ENCODE measurements around the gene ZNF230.

ZNF230 gene

DNA sequence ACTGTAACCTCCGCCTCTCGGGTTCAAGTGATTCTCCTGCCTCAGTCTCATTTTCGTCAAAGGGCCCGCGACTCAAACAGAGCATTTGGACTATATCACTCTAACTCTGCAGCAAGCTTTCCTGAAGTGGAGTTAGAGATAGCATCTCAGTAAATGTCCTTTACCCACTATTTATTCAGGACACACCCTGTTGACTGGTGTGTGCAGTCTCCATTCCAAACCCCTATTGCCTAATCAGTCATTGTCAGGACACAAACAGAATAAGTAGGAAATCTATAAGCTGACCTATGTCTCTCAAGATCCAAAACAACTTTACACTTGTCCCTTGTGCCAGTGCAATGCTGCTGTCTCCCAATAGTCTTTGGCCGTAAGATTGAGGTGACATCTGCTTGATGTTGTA lies 23.9 kb downstream of the ZNF230 start:
- H3K36me3 ChIP-seq (ENCODE audit: control insufficient read depth in 2 of 2, insufficient read depth in 2 of 2, low read length in 2 of 2) = peaks cover 34 to 36% of the 10 kb centered on the region in 2 donors
- no peak overlapping the region for H3K27ac ChIP-seq (ENCODE audit: low read depth in 2 of 2, low read length in 2 of 2)
- H3K9me3 ChIP-seq (ENCODE audit: control insufficient read depth in 2 of 2, low read length in 2 of 2) = peaks cover 19 to 24% of the 10 kb centered on the region in 2 donors
- H3K9ac ChIP-seq (ENCODE audit: low read depth in 1 of 2, low read length in 2 of 2) = no peak overlapping the region
- H3K4me1 ChIP-seq (ENCODE audit: control insufficient read depth in 2 of 2, insufficient read depth in 2 of 2, low read length in 2 of 2) = peaks cover 0 to 8% of the 10 kb centered on the region in 2 donors
- H3K27me3 ChIP-seq (ENCODE audit: control insufficient read depth in 2 of 2, insufficient read depth in 2 of 2, low read length in 2 of 2) = no peaks in the 10 kb centered on the region
- H3K4me3 ChIP-seq (ENCODE audit: low read length in 2 of 2) = no peak overlapping the region

DNA sequence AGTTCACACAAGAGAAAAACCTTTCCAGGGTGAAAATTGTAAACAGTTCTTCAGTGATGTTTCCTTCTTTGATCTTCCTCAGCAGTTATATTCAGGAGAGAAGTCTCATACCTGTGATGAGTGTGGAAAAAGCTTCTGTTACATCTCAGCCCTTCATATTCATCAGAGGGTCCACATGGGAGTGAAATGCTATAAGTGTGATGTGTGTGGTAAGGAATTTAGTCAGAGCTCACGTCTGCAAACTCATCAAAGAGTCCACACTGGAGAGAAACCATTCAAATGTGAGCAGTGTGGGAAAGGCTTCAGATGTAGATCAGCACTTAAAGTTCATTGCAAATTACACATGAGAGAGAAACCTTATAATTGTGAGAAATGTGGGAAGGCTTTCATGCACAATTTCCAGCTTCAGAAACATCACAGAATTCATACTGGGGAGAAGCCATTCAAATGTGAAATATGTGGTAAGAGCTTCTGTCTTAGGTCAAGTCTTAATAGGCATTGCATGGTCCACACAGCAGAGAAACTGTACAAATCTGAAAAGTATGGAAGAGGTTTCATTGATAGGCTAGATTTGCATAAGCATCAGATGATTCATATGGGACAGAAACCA lies 29.3 kb downstream of the ZNF230 start:
- Histone ChIP-seq H3K9me3 (ENCODE audit: control insufficient read depth in 2 of 2, low read length in 2 of 2) (peaks cover 38% of the 10 kb centered on the region in 2 donors), H3K36me3 (ENCODE audit: control insufficient read depth in 2 of 2, insufficient read depth in 2 of 2, low read length in 2 of 2) (peaks cover 43 to 44% of the 10 kb centered on the region in 2 donors), H3K27ac (ENCODE audit: low read depth in 2 of 2, low read length in 2 of 2) (no peak overlapping the region), H3K9ac (ENCODE audit: low read depth in 1 of 2, low read length in 2 of 2) (no peak overlapping the region), H3K27me3 (ENCODE audit: control insufficient read depth in 2 of 2, insufficient read depth in 2 of 2, low read length in 2 of 2) (no peaks in the 10 kb centered on the region), H3K4me3 (ENCODE audit: low read length in 2 of 2) (peak overlapping the region in 1 of 2 donors; percentile 27), H3K4me1 (ENCODE audit: control insufficient read depth in 2 of 2, insufficient read depth in 2 of 2, low read length in 2 of 2) (no peaks in the 10 kb centered on the region)

DNA sequence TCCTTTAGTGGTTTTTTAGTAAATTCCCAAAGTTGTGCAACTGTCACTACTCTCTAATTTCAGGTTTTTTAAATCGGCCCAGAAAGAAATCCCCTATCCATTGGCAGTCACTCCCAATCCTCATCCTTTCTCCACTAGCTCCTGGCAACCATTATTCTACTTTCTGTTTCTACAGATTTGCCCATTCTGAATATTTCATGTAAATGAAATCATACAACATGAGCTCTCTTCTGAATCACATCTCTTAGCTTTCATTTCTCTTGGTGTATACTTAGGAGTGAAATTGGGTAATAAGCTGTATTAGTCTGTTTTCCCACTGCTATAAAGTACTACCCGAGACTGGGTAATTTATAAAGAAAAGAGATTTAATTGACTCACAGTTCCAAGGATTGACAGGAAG lies 39.4 kb downstream of the ZNF230 start:
- Histone ChIP-seq H3K27ac (ENCODE audit: low read depth in 2 of 2, low read length in 2 of 2) (no peak overlapping the region), H3K4me1 (ENCODE audit: control insufficient read depth in 2 of 2, insufficient read depth in 2 of 2, low read length in 2 of 2) (no peaks in the 10 kb centered on the region), H3K36me3 (ENCODE audit: control insufficient read depth in 2 of 2, insufficient read depth in 2 of 2, low read length in 2 of 2) (no peaks in the 10 kb centered on the region), H3K9me3 (ENCODE audit: control insufficient read depth in 2 of 2, low read length in 2 of 2) (peaks cover 0 to 10% of the 10 kb centered on the region in 2 donors), H3K27me3 (ENCODE audit: control insufficient read depth in 2 of 2, insufficient read depth in 2 of 2, low read length in 2 of 2) (no peaks in the 10 kb centered on the region), H3K9ac (ENCODE audit: low read depth in 1 of 2, low read length in 2 of 2) (no peak overlapping the region), H3K4me3 (ENCODE audit: low read length in 2 of 2) (no peak overlapping the region)

DNA sequence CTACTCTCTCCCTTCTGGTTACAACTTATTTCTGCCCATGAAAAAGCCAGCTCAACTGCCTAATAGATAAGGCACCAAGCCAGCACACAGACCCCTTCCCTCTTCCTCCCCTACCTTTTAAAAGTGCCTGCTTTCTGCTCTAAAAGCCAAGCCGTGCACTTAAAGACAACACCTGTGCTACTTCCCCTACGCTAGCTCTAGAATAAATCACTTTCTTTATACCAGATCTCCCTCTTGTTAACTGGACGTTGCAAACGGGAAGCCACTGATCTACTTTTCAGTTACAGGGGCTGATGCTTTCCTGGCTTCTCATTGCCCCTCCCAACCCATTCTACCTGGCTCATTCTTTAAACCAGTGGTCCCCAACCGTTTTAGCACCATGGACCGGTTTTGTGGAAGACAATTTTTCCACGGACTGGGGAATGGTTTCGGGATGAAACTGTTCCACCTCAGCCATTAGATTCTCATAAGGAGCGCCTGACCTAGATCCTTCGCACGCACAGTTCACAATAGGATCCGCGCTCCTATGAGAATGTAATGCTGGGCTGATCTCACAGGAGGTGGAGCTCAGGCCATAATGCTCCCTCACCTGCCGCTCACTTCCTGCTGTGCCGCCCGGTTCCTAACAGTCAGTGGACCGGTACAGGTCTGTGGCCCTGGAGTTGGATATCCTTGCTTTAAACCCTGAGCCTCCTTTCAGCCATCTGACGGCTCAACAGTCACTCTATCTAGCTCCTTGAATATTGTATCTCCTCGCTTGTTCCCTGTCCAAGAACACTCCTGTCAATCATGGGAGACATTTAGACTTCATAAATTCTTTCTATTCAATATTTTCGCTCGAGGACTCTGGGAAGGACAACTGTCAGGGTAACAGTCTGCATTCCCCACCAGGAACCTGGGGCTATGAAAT lies 48.2 kb downstream of the ZNF230 start:
- H3K4me1 ChIP-seq (ENCODE audit: control insufficient read depth in 2 of 2, insufficient read depth in 2 of 2, low read length in 2 of 2) = peaks cover 2 to 10% of the 10 kb centered on the region in 2 donors
- H3K36me3 ChIP-seq (ENCODE audit: control insufficient read depth in 2 of 2, insufficient read depth in 2 of 2, low read length in 2 of 2) = peaks cover 8 to 10% of the 10 kb centered on the region in 2 donors

DNA sequence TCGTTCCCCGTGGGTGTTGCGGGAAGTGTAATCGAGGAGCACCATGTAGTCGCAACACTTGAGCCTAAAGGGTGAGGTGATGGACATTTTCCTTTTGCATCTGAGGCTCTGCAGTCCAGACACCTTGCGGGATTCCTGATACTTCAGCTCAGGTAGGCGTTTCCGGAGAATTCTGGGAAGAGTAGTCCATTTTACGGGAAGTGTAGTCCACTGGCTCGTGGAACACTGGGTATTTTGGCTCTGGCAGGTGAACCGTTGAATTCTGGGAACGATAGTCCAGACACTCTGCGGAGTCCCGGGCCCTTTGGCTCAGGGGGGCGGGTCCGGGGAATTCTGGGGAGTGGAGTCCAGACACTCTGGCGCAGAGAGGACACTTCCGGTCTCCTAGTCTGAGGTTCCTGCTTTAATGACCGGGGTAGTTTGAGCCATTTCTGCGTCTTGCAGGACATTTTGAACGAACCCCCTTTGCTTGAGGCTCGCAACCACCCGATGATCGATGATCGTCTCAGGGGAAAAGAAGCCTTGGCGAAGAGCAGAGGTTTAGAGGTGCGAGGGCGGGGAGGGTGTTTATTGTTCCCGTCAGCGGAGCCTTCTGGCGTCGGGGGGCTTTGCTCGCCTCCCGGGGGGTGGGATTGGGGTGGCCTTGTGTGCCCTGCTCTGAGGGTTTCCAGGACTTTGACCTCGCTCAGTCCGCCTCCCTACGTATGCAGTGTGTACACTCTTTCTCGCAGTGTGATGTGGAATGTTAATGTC lies 49.1 kb downstream of the ZNF230 start, which contains the start of gene ZNF223:
Gene ZNF223, plus strand, starts transcription at position 387 of the 753 bp plus-strand sequence. CDS start 3,141 bp downstream, outside the sequence.
- peaks cover 9 to 11% of the 10 kb centered on the region in 2 donors for H3K36me3 ChIP-seq (ENCODE audit: control insufficient read depth in 2 of 2, insufficient read depth in 2 of 2, low read length in 2 of 2)
- H3K4me1 ChIP-seq (ENCODE audit: control insufficient read depth in 2 of 2, insufficient read depth in 2 of 2, low read length in 2 of 2) = peaks cover 2 to 10% of the 10 kb centered on the region in 2 donors
- H3K9ac ChIP-seq (ENCODE audit: low read depth in 1 of 2, low read length in 2 of 2) = peak within 1 kb of the TSS; percentile 82 to 85
- H3K4me3 ChIP-seq (ENCODE audit: low read length in 2 of 2) = peak within 1 kb of the TSS; percentile 83 to 90
- H3K27me3 ChIP-seq (ENCODE audit: control insufficient read depth in 2 of 2, insufficient read depth in 2 of 2, low read length in 2 of 2) = no peaks in the 10 kb centered on the region
- H3K27ac ChIP-seq (ENCODE audit: low read depth in 2 of 2, low read length in 2 of 2) = peak within 1 kb of the TSS; percentile 69 to 85
- H3K9me3 ChIP-seq (ENCODE audit: control insufficient read depth in 2 of 2, low read length in 2 of 2) = peaks cover 0 to 5% of the 10 kb centered on the region in 2 donors

More for the DNA sequence above, 48.2 kb downstream of the ZNF230 start:
- Histone ChIP-seq H3K27me3 (ENCODE audit: control insufficient read depth in 2 of 2, insufficient read depth in 2 of 2, low read length in 2 of 2) (no peaks in the 10 kb centered on the region), H3K9me3 (ENCODE audit: control insufficient read depth in 2 of 2, low read length in 2 of 2) (peaks cover 0 to 5% of the 10 kb centered on the region in 2 donors), H3K4me3 (ENCODE audit: low read length in 2 of 2) (peak overlapping the region; percentile 83 to 90), H3K27ac (ENCODE audit: low read depth in 2 of 2, low read length in 2 of 2) (peak overlapping the region; percentile 69 to 85), H3K9ac (ENCODE audit: low read depth in 1 of 2, low read length in 2 of 2) (peak overlapping the region; percentile 56 to 85)

DNA sequence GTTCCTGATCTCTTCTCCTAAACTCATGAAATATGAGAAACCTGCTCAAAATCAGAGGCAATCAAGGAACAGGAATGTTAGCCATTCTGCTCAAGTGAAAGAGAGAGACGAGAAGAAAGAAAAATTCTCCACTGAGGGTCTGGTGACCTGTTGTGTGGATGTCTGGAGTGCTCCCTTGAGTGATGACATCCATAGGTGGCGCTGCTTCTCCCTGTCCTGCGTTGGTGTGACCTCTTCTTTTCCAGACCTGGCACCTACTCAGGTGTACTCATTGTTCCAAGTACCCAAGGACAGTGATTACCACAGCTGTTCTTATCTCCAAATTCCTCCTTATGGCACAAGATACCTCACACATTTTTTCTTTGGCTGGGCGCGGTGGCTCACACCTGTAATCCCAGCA lies 53.1 kb downstream of the ZNF230 start:
- Histone ChIP-seq H3K27ac (ENCODE audit: low read depth in 2 of 2, low read length in 2 of 2) (no peak overlapping the region), H3K36me3 (ENCODE audit: control insufficient read depth in 2 of 2, insufficient read depth in 2 of 2, low read length in 2 of 2) (peaks cover 31 to 36% of the 10 kb centered on the region in 2 donors), H3K27me3 (ENCODE audit: control insufficient read depth in 2 of 2, insufficient read depth in 2 of 2, low read length in 2 of 2) (no peaks in the 10 kb centered on the region), H3K9me3 (ENCODE audit: control insufficient read depth in 2 of 2, low read length in 2 of 2) (peaks cover 0 to 10% of the 10 kb centered on the region in 2 donors), H3K4me1 (ENCODE audit: control insufficient read depth in 2 of 2, insufficient read depth in 2 of 2, low read length in 2 of 2) (peaks cover 0 to 6% of the 10 kb centered on the region in 2 donors), H3K9ac (ENCODE audit: low read depth in 1 of 2, low read length in 2 of 2) (no peak overlapping the region), H3K4me3 (ENCODE audit: low read length in 2 of 2) (no peak overlapping the region)

DNA sequence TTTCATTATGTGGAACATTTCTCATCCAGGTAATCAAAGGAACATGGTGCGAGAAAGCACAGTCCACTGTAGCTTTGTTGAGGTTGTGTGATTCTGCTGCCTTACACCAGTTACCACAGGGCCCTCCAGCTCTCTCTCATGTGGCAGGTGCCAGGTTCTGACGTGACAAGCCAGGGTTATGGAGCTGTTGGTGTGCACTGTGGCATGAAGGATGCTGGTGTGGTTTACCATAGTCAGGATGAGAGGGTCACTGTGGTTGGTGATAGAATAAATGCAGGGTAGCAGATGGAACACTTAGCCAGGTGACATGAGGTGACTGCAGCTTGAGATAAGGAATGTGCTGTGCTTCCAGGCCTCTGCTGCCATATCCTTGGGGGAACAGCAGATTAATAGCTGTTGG lies 56.5 kb downstream of the ZNF230 start:
- Histone ChIP-seq H3K27ac (ENCODE audit: low read depth in 2 of 2, low read length in 2 of 2) (no peak overlapping the region), H3K9ac (ENCODE audit: low read depth in 1 of 2, low read length in 2 of 2) (no peak overlapping the region), H3K4me3 (ENCODE audit: low read length in 2 of 2) (no peak overlapping the region), H3K4me1 (ENCODE audit: control insufficient read depth in 2 of 2, insufficient read depth in 2 of 2, low read length in 2 of 2) (no peaks in the 10 kb centered on the region), H3K36me3 (ENCODE audit: control insufficient read depth in 2 of 2, insufficient read depth in 2 of 2, low read length in 2 of 2) (peaks cover 52 to 64% of the 10 kb centered on the region in 2 donors), H3K27me3 (ENCODE audit: control insufficient read depth in 2 of 2, insufficient read depth in 2 of 2, low read length in 2 of 2) (no peaks in the 10 kb centered on the region), H3K9me3 (ENCODE audit: control insufficient read depth in 2 of 2, low read length in 2 of 2) (peaks cover 0 to 13% of the 10 kb centered on the region in 2 donors)

DNA sequence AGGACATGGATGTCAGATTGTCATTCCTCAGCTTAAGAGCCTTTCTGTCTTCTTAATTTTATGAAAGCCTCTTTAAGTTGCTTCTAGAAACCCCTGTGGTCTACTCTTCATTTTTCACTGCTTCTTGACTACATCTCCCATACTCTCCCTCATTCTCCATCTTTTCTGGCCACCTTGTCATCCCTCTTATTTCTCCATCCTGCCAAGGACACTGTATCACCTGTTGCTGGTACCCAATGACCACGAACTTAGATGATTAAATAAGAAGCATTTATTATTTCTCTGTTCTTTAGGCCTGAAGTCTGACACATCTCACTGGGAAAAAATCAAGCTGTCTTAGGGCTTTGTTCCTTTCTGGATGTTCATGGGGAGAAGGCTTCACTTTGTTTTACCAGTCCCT lies 58.3 kb downstream of the ZNF230 start:
- no peak overlapping the region for H3K4me3 ChIP-seq (ENCODE audit: low read length in 2 of 2)
- H3K27ac ChIP-seq (ENCODE audit: low read depth in 2 of 2, low read length in 2 of 2) = no peak overlapping the region
- H3K9me3 ChIP-seq (ENCODE audit: control insufficient read depth in 2 of 2, low read length in 2 of 2) = peaks cover 9 to 15% of the 10 kb centered on the region in 2 donors
- H3K4me1 ChIP-seq (ENCODE audit: control insufficient read depth in 2 of 2, insufficient read depth in 2 of 2, low read length in 2 of 2) = no peaks in the 10 kb centered on the region
- H3K36me3 ChIP-seq (ENCODE audit: control insufficient read depth in 2 of 2, insufficient read depth in 2 of 2, low read length in 2 of 2) = peaks cover 56 to 65% of the 10 kb centered on the region in 2 donors
- no peaks in the 10 kb centered on the region for H3K27me3 ChIP-seq (ENCODE audit: control insufficient read depth in 2 of 2, insufficient read depth in 2 of 2, low read length in 2 of 2)
- H3K9ac ChIP-seq (ENCODE audit: low read depth in 1 of 2, low read length in 2 of 2) = no peak overlapping the region
